OCI-LY7 (cell line): ENCODE data around the gene CFLAR. TPM values are rescaled to one million over a fixed set of nuclear protein-coding genes. Genes with fewer than 3 reads are reported as not detected.
"Not testable (repeated sequence)": the region's sequence is repeated elsewhere in the genome, so short reads cannot be mapped to it uniquely, and the experiment has no call there.

ENCODE experiments used
- BruUV-seq: library from RNA; stranded (reverse); fragments of 400-500 nt; replicated peaks from 2 replicates; lab custom pipeline; 2021; lab: Mats Ljungman, UMichigan
- CTCF ChIA-PET: fragments of 300-600 bp; sonication (Branson Sonifier 250); formaldehyde crosslinking; loops from one replicate; lab custom pipeline; 2022; ENCODE audit warnings: antibody characterized with exemption; ENCODE audit not compliant: unreplicated experiment; lab: Charles Lee
- POLR2A ChIA-PET: fragments of 300-600 bp; sonication (Branson Sonifier 250); formaldehyde crosslinking; loops from one replicate; lab custom pipeline; 2022; ENCODE audit warnings: antibody characterized with exemption; lab: Charles Lee
- DNase-seq: peaks from one replicate; pipeline ENCODE4 v3.0.0-alpha.2; 2015; ENCODE audit warnings: low spot score
- H2AFZ ChIP-seq: fragments of 200-600 bp; sonication (generic), shearing (Covaris generic); 2 replicates; pipeline ENCODE4 v1.6.1; 2014; ENCODE audit warnings: mild to moderate bottlenecking, antibody characterized with exemption, low read length, moderate library complexity
- H3K27ac ChIP-seq: fragments of 200-600 bp; sonication (generic); 2 replicates; pipeline ENCODE4 v1.5.1; 2014; ENCODE audit warnings: mixed run types, low read depth, mild to moderate bottlenecking, moderate library complexity, low read length, inconsistent platforms; ENCODE audit not compliant: poor library complexity, severe bottlenecking
- H3K36me3 ChIP-seq: fragments of 200-600 bp; sonication (generic); 2 replicates; pipeline ENCODE4 v1.6.1; 2014; ENCODE audit warnings: mild to moderate bottlenecking, antibody characterized with exemption, low read length, moderate library complexity, mixed read lengths; ENCODE audit not compliant: insufficient read depth
- H3K4me1 ChIP-seq: fragments of 200-600 bp; sonication (generic); 2 replicates; pipeline ENCODE4 v1.5.1; 2014; ENCODE audit warnings: mild to moderate bottlenecking, low read length; ENCODE audit not compliant: insufficient read depth, poor library complexity, severe bottlenecking
- H3K4me2 ChIP-seq: fragments of 200-600 bp; sonication (generic); 2 replicates; pipeline ENCODE4 v1.6.1; 2014; ENCODE audit warnings: mild to moderate bottlenecking, low read length
- H3K4me3 ChIP-seq: fragments of 200-600 bp; sonication (generic); 2 replicates; pipeline ENCODE4 v1.5.1; 2014; ENCODE audit warnings: mild to moderate bottlenecking, low read depth, low read length; ENCODE audit not compliant: poor library complexity, severe bottlenecking
- H3K79me2 ChIP-seq: fragments of 200-600 bp; sonication (generic); 2 replicates; pipeline ENCODE4 v1.6.1; 2016; ENCODE audit warnings: low read depth, mild to moderate bottlenecking, low read length, moderate library complexity, mixed read lengths; ENCODE audit not compliant: insufficient read depth
- H3K9me2 ChIP-seq: fragments of 200-600 bp; sonication (generic); 2 replicates; pipeline ENCODE4 v1.6.1; 2016; ENCODE audit warnings: mild to moderate bottlenecking, low read length, mixed read lengths; ENCODE audit not compliant: insufficient read depth
- H3K9me3 ChIP-seq: fragments of 200-600 bp; sonication (generic); 2 replicates; pipeline ENCODE4 v1.6.1; 2014; ENCODE audit warnings: mild to moderate bottlenecking, mixed run types, low read length, mixed read lengths
- H4K20me1 ChIP-seq: fragments of 200-600 bp; sonication (generic); 2 replicates; pipeline ENCODE4 v1.6.1; 2014; ENCODE audit warnings: mild to moderate bottlenecking, antibody characterized with exemption, low read length, moderate library complexity, mixed read lengths; ENCODE audit not compliant: insufficient read depth
- CTCF ChIP-seq: fragments of 200-600 bp; sonication (generic); conservative IDR thresholded peaks from 2 replicates; pipeline ENCODE4 v1.5.1; 2014; ENCODE audit warnings: mild to moderate bottlenecking, antibody characterized with exemption, low read length, moderate library complexity, mixed read lengths
- EZH2phosphoT487 ChIP-seq: fragments of 200-600 bp; sonication (generic); IDR thresholded peaks from 2 replicates; pipeline ENCODE4 v1.6.1; 2018; ENCODE audit warnings: low read depth, borderline replicate concordance, mild to moderate bottlenecking, mixed run types, antibody characterized with exemption, low read length, moderate library complexity, mixed read lengths
- intact Hi-C: fragments of 100-400 bp; cut with micrococcal nuclease; formaldehyde crosslinking; loops from one replicate; pipeline ENCODE4 v1.10.0; 2022; ENCODE audit not compliant: unreplicated experiment
- total RNA-seq, 2 experiments: library from RNA; depleted of rRNA in 1 of 2; stranded (reverse); fragments of >200 nt in 1 of 2; shearing (Covaris generic) in 1 of 2; gene quantifications; 2 replicates each; pipeline ENCODE4 v1.2.3, GENCODE V29; 2014 to 2022

The CFLAR gene
- total RNA-seq, 2 experiments from 2014 or later = 42.8 to 82.5 TPM

- no TSS peak for BruUV-seq
- POLR2A ChIA-PET = interaction anchor here (0.7 to 1.9 kb wide), 4 partner anchors 10 to 133 kb away, joined by 3 to 10 read pairs (median 4); no protein-coding TSS in a partner anchor
- no peak overlapping the region for H3K27ac ChIP-seq
Observed at GRCh38 chr2:201148434-201148990, 32.5 kb downstream of the CFLAR start.

GRCh38 chr2:201149064-201149820 lies 33.3 kb downstream of the CFLAR start:
- Histone ChIP-seq H3K36me3 (peaks cover 23% of the 10 kb centered on the region), H3K9me3 (no peaks in the 10 kb centered on the region), H4K20me1 (no peaks in the 10 kb centered on the region), H3K4me3 (no peak overlapping the region), H3K4me1 (peaks cover 9% of the 10 kb centered on the region), H3K27ac (no peak overlapping the region), H3K4me2 (no peak overlapping the region), H2AFZ (no peak overlapping the region), H3K79me2 (no peaks in the 10 kb centered on the region), H3K9me2 (no peaks in the 10 kb centered on the region)
- POLR2A ChIA-PET = interaction anchor here (0.8 to 1.9 kb wide), 3 partner anchors 9 to 32 kb away, joined by 3 to 10 read pairs (median 4); no protein-coding TSS in a partner anchor
- BruUV-seq = no TSS peak
- intact Hi-C loops = no loop called here
- TF ChIP-seq CTCF (no peak), EZH2phosphoT487 (no peak)
- DNase-seq = no peak
- CTCF ChIA-PET = no interaction called here

More at GRCh38 chr2:201148434-201148990, 32.5 kb downstream of the CFLAR start:
- Histone ChIP-seq H3K79me2 (no peaks in the 10 kb centered on the region), H4K20me1 (no peaks in the 10 kb centered on the region), H3K4me1 (peaks cover 9% of the 10 kb centered on the region), H3K9me2 (no peaks in the 10 kb centered on the region), H3K36me3 (peaks cover 27% of the 10 kb centered on the region), H3K4me3 (no peak overlapping the region), H3K4me2 (no peak overlapping the region), H2AFZ (no peak overlapping the region), H3K9me3 (no peaks in the 10 kb centered on the region)
- CTCF ChIA-PET = no interaction called here
- TF ChIP-seq EZH2phosphoT487 (no peak), CTCF (no peak)
- intact Hi-C loops = no loop called here
- DNase-seq = no peak

GRCh38 chr2:201149821-201150165 lies 33.8 kb downstream of the CFLAR start:
- H3K4me1 ChIP-seq, H3K79me2 ChIP-seq, BruUV-seq, H3K4me3 ChIP-seq, H3K9me3 ChIP-seq, intact Hi-C loops, H3K27ac ChIP-seq, H4K20me1 ChIP-seq, H3K9me2 ChIP-seq, H3K4me2 ChIP-seq, DNase-seq, H2AFZ ChIP-seq, CTCF ChIA-PET: not testable (repeated sequence)
- POLR2A ChIA-PET = interaction anchor here (0.9 kb wide), 1 partner anchor 11 kb away, joined by 3 read pairs; no protein-coding TSS in a partner anchor
- H3K36me3 ChIP-seq = peaks cover 21% of the 10 kb centered on the region
